ENCODE measurements around the gene ATG13. TPM values are rescaled to one million over a fixed set of nuclear protein-coding genes. Genes with fewer than 3 reads are reported as not detected.

ATG13 gene
- polyA plus RNA-seq, 1 experiment: 57.9 TPM

DNA sequence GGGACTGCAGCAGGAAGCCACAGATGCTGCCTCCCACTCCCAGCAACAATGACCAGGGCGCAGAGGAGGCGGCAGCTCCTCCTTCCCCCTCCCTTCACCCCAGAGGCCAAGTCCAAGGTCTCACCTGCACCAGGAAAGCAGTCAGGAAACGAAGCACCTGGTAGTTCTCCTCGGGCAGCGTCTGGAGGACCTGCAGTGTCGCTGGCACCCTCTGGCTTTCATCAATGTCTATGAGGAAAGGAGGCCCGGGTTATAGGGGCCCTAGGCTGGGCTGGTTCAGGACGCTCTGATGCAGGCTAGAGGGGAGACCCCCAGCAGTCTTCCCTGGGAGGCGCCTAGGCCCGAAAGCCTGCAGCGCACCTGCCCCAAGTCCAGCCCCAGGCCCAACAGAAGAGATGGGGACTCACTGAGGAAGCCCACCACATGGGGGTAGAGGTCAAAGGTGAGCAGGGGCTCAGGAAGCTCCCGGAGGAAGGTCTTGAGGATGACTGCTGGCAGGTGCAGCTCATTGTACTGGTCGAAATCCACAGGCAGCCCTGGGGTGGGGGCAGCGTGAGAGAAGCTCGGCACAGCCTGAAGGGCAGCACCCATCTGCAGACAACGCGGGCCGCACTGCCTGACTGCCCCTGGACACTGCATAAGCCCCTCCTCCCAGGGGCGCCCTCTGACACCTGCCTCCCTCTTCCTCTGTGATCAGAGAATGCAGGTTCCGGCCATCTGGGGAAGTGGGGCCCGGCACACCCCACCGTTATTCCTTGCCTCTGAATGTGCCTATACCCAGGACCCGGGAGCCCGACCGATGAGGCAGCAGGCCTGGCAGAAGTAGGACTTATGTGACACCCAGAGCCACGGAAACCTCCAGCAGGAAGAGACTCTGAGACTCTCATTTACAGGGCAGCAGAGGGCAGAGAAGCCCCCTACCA is 62.1 kb downstream of the ATG13 start:
- CTCF ChIA-PET: no interaction called here

DNA sequence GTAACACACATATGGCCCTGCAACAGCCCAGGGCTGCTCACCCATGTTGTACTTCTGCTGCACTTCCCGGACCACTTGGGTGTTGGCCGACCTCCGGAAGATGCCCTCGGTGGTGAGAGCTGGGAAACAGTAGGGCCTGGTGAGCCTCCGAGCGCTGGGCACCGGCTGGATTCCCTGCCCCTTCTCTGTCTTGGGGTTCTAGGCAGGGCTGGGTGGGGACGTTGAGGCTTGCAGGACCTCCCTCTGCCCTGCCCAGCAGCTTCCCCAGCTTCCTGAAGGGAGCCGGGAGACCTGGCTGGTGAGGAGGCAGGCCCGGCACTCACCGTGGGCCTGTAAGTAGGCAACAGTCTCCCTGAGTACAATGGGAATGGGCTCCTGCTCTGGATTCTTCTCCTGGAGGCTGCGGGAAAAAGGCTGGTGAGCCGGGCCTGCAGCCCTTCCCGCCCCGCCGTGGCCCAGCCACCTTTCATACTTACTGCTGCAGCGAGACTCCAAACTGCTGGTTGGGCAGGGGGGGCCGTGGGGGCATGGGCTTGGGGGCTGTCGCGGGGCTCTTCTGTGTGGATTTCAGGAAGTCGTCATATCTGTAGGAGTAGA is 62.9 kb downstream of the ATG13 start:
- Histone ChIP-seq H3K9me3 (ENCODE audit: control insufficient read depth, insufficient read depth, low read length) (no peaks in the 10 kb centered on the region), H3K4me3 (ENCODE audit: low read depth, low read length) (no peak overlapping the region), H3K27me3 (ENCODE audit: control insufficient read depth, insufficient read depth, low read length) (no peaks in the 10 kb centered on the region), H3K27ac (ENCODE audit: low read depth, low read length) (no peak overlapping the region)
- TF ChIP-seq, protein P1, sequence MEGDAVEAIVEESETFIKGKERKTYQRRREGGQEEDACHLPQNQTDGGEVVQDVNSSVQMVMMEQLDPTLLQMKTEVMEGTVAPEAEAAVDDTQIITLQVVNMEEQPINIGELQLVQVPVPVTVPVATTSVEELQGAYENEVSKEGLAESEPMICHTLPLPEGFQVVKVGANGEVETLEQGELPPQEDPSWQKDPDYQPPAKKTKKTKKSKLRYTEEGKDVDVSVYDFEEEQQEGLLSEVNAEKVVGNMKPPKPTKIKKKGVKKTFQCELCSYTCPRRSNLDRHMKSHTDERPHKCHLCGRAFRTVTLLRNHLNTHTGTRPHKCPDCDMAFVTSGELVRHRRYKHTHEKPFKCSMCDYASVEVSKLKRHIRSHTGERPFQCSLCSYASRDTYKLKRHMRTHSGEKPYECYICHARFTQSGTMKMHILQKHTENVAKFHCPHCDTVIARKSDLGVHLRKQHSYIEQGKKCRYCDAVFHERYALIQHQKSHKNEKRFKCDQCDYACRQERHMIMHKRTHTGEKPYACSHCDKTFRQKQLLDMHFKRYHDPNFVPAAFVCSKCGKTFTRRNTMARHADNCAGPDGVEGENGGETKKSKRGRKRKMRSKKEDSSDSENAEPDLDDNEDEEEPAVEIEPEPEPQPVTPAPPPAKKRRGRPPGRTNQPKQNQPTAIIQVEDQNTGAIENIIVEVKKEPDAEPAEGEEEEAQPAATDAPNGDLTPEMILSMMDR (IDR thresholded peaks at IDR 0.05; ENCODE audit: low read depth, low read length): no peak
- ChIA-PET POLR2A (no interaction called here), CTCF (no interaction called here)
- DNase-seq (ENCODE audit: low read depth, low spot score): no peak

More for the DNA sequence above, 62.1 kb downstream of the ATG13 start:
- TF ChIP-seq, protein P1 (IDR thresholded peaks at IDR 0.05; ENCODE audit: low read depth, low read length): no peak
- no peak overlapping the region for H3K4me3 ChIP-seq (ENCODE audit: low read depth, low read length)
- no peaks in the 10 kb centered on the region for H3K9me3 ChIP-seq (ENCODE audit: control insufficient read depth, insufficient read depth, low read length)
- H3K27me3 ChIP-seq (ENCODE audit: control insufficient read depth, insufficient read depth, low read length): no peaks in the 10 kb centered on the region
- H3K27ac ChIP-seq (ENCODE audit: low read depth, low read length): no peak overlapping the region
- DNase-seq (ENCODE audit: low read depth, low spot score): no peak
- POLR2A ChIA-PET: no interaction called here

DNA sequence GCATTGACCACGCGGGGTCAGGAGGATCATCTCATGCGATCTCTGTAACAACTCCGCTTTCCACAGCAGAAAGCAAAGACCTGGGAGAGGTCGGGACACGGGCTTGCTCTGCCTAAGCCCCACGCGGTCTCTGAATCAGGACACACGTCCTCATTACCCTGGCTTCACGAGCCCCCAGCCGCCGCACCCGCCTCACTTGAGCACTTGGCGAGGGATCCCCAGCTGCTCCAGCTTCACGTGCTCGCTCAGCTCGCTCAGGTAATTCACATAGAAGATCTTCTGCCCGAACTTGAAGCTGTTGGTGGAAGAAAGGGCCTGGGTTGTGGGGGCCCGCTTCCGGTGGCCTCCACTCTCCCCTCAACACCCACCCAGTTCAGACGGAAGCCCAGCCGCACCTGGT is 63.5 kb downstream of the ATG13 start:
- CTCF ChIA-PET: no interaction called here
- Histone ChIP-seq H3K4me3 (ENCODE audit: low read depth, low read length) (no peak overlapping the region), H3K9me3 (ENCODE audit: control insufficient read depth, insufficient read depth, low read length) (no peaks in the 10 kb centered on the region)

DNA sequence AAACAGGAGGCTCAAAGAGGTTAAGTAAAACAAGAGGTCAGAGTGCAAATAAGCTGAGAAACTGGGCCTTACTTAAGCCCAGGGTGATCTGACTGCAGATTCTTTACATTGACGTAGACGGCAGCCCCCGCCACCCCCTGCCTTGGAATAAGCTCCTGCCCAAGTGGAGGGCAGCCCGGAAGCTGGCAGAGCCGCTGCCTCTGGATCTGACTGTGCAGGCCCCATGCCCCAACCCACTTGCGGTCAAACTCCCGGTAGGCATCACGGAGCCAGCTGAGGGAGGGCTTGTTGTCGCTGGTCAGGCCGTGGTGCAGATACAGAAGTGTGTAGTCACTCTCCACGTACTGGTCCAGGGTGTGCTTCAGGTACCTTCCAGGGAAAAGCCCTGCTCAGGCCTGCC is 64.5 kb downstream of the ATG13 start:
- POLR2A ChIA-PET: no interaction called here
- no peak for DNase-seq (ENCODE audit: low read depth, low spot score)
- H3K27ac ChIP-seq (ENCODE audit: low read depth, low read length): peak overlapping the region; percentile 11
- H3K9me3 ChIP-seq (ENCODE audit: control insufficient read depth, insufficient read depth, low read length): no peaks in the 10 kb centered on the region
- TF ChIP-seq, protein P1 (IDR thresholded peaks at IDR 0.05; ENCODE audit: low read depth, low read length): no peak
- no peak overlapping the region for H3K4me3 ChIP-seq (ENCODE audit: low read depth, low read length)
- CTCF ChIA-PET: no interaction called here
- no peaks in the 10 kb centered on the region for H3K27me3 ChIP-seq (ENCODE audit: control insufficient read depth, insufficient read depth, low read length)

More for the DNA sequence above, 63.5 kb downstream of the ATG13 start:
- Histone ChIP-seq H3K27ac (ENCODE audit: low read depth, low read length) (no peak overlapping the region), H3K27me3 (ENCODE audit: control insufficient read depth, insufficient read depth, low read length) (no peaks in the 10 kb centered on the region)
- TF ChIP-seq, protein P1 (IDR thresholded peaks at IDR 0.05; ENCODE audit: low read depth, low read length): no peak
- DNase-seq (ENCODE audit: low read depth, low spot score): no peak
- POLR2A ChIA-PET: no interaction called here
